ENCODE results near the gene STUM.

Gene STUM

DNA sequence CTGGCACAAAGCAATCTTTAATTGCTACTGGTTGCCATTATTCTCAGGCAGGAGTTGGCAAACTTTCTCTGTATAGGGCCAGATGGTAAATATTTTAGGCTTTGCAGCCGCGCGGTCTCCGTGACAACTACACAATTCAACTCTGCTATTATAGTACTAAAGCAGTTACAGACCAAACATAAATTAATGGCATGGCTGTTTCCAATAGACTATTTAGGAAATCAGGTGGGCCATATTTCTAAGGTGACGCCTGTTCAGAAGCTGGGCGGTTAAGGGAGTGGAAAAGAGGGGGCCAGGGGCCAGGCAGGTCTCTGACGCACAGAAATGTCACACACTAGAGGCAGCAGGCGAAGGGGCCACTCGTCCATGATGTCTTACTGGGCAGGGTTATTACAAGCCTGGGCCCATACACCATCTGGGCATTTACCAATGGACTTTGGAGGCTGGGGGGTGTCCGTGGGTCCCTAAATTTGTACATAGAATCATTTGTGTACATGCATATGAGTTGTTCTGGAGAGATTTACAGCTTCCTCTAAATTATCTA, 80.1 kb downstream of the STUM start:
- no peak for DNase-seq (ENCODE audit: low read depth in 2 of 2)
- TF ChIP-seq, protein P1, sequence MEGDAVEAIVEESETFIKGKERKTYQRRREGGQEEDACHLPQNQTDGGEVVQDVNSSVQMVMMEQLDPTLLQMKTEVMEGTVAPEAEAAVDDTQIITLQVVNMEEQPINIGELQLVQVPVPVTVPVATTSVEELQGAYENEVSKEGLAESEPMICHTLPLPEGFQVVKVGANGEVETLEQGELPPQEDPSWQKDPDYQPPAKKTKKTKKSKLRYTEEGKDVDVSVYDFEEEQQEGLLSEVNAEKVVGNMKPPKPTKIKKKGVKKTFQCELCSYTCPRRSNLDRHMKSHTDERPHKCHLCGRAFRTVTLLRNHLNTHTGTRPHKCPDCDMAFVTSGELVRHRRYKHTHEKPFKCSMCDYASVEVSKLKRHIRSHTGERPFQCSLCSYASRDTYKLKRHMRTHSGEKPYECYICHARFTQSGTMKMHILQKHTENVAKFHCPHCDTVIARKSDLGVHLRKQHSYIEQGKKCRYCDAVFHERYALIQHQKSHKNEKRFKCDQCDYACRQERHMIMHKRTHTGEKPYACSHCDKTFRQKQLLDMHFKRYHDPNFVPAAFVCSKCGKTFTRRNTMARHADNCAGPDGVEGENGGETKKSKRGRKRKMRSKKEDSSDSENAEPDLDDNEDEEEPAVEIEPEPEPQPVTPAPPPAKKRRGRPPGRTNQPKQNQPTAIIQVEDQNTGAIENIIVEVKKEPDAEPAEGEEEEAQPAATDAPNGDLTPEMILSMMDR (IDR thresholded peaks at IDR 0.05; ENCODE audit: low read depth, low read length), result no peak

DNA sequence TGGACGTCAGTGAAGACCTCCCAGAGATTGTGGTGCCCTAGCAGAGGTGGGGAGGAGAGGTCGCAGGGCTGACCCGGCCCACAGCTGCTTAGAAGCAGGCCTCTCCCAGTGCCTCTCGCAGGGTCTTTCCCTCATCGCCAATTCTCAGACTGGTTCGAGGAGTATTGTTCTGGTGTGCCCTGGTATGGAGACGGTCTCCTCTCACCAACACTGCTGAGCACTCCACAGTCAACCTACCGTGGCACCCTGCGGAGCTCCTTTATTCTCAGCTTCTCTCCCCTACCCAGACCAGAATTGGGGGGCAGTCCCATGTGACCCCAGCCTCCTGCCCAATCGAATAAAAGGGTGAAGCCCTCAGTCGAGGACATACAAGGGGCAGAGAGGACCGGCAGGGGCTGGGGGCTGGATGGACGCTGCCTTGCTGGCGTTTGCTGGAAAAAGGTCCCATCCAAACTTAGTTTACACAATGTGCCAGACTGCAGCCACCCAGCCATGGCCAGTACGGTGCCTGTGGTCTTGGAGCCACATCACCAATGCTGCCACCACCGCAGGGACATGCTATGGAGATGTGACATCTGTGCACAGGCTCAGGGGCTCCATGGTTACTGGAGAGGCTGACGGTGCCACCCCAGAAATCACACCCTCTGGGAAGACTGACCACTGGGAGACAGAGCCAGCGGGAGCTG, 80.8 kb downstream of the STUM start:
- no peak overlapping the region for H3K4me3 ChIP-seq (replicated peaks in 1 of 2; ENCODE audit: low read depth in 2 of 2, low read length in 2 of 2)
- no peak for DNase-seq (ENCODE audit: low read depth in 2 of 2)
- TF ChIP-seq, protein P1 (IDR thresholded peaks at IDR 0.05; ENCODE audit: low read depth, low read length), result no peak

More for the DNA sequence above, 80.1 kb downstream of the STUM start:
- H3K4me3 ChIP-seq (replicated peaks in 1 of 2; ENCODE audit: low read depth in 2 of 2, low read length in 2 of 2), result no peak overlapping the region

DNA sequence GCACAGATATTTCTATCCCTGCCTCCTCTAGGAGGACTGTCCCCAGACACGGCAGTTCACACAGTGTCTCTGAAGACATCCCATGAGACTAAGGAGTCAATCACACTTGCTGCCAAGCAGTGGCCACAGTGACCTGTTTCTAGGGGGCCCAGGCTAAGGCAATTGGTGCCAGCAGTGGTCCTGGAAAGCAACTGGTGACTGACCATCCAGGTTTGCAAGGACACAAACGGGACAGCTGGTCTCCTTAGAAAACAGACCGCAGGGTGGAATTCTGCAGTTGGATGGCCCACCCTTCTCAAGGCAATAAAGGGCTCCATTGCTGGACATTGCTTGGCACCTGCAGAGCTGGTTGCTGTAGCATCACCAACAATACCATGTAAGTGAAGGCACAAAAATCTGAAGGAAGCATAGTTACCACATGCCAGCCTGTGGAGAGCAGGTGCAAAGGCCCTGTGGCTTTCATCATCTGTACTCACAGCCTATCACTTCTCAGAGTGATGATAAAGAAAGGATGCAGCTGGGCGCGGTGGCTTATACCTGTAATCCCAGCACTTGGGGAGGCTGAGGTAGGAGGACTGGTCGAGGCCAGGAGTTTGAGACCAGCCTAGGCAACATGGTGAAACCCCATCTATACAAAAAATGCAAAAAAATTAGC, 81.5 kb downstream of the STUM start:
- DNase-seq (ENCODE audit: low read depth in 2 of 2), result no peak
- no peak overlapping the region for H3K4me3 ChIP-seq (replicated peaks in 1 of 2; ENCODE audit: low read depth in 2 of 2, low read length in 2 of 2)
- TF ChIP-seq, protein P1 (IDR thresholded peaks at IDR 0.05; ENCODE audit: low read depth, low read length), result no peak

DNA sequence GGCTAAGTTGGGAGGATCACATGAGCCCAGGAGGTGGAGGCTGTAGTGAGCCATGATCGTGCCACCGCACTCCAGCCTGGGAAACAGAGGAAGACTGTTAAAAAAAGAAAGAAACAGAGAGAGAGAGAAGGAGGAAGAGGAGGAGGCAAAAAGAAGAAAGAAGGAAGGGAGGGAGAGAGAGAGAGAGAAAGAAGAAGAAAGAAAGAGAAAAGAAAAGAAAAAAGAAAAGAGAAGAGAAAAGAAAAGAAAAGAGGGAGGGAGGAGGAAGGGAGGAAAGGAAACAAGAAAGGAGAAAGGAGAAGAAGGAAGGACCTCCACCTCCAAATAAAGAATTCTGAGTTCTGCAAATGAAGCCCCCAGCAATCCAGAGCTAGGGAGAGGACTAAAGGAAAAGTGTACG, 82.0 kb downstream of the STUM start:
- DNase-seq (ENCODE audit: low read depth in 2 of 2), result no peak
- no peak overlapping the region for H3K4me3 ChIP-seq (replicated peaks in 1 of 2; ENCODE audit: low read depth in 2 of 2, low read length in 2 of 2)
- TF ChIP-seq, protein P1 (IDR thresholded peaks at IDR 0.05; ENCODE audit: low read depth, low read length), result no peak

DNA sequence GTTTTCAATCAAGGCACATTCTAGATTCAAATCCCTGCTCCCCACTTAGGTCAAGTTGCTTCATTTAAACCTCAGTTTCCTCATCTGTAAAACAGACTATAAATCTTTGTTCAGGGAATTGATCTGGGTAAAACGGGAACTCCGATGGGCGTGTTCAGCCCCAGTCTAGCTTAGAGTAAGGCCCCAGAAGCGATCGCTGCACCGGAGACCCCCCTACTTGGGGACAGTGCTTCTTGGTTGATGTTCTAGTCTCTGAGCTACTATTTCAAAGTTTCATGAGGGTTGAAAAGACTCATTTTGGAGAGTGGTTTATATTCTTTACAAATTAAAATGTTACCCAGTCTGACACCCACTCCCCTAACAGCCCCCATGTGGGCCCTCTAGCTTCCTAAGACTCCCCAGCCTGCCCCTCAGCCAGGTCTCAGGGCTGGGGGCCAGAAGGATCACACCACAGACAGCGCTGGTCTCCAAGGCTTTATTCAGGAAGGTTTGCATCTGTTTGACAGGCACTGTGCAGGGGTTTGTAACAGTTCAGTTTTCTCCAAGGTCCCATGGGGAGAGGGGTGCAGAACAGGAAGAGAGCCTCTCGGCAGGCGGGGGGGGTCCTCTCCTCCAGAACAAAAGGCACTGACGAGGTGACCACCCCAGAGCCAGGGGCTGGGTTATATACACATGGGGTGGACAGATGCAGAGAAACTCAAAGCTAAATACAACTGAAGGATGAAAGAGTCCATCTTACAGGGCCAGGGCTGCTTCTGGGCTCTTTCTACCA, 82.9 kb downstream of the STUM start:
- no peak for DNase-seq (ENCODE audit: low read depth in 2 of 2)
- TF ChIP-seq, protein P1 (IDR thresholded peaks at IDR 0.05; ENCODE audit: low read depth, low read length), result no peak
- no peak overlapping the region for H3K4me3 ChIP-seq (replicated peaks in 1 of 2; ENCODE audit: low read depth in 2 of 2, low read length in 2 of 2)

DNA sequence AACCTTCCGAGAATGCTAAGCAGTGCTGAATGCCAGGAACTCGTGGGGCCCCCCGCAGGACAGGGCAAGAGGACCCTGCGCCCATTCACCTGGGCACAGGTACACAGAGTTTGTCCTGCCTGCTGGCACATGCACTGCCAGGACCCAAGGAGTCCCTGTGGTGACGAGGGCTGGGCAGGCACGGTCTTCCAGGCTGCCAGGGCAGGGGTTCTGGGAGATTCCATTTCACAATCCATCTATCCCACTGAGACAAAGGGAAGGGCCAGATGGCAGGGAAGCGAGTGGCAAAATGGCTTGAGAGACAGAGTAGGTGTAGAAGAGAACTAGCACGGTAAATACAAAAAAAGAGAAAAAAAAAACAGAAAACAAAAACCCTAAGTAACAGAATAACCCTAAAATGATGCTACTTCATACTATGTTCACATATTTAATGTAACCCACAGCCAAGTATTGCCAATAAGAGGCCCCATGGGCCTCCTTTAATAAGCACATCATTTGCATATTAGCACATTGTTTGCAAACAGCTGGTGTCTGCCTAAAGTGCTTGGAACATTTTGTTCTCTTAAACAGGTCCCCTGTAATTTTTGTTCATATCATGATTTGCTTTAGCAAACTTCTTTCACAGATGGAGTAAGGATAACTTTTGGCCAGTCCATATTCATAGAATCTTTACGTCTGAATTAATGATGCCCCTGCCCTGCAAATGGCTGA, 83.8 kb downstream of the STUM start:
- TF ChIP-seq, protein P1 (IDR thresholded peaks at IDR 0.05; ENCODE audit: low read depth, low read length), result no peak
- DNase-seq (ENCODE audit: low read depth in 2 of 2), result no peak
- H3K4me3 ChIP-seq (replicated peaks in 1 of 2; ENCODE audit: low read depth in 2 of 2, low read length in 2 of 2), result no peak overlapping the region

Measured in cardiac fibroblast (primary cell).